Ascending aorta (tissue), 2 donors: ENCODE measurements around the gene BBX. TPM values are rescaled to one million over a fixed set of nuclear protein-coding genes. Genes with fewer than 3 reads are reported as not detected.

Experiments
- DNase-seq, 2 donors: peaks; one replicate each; pipeline ENCODE4 v3.0.0-alpha.2; 2019; ENCODE audit warnings: low spot score in 2 of 2
- H3K27ac ChIP-seq, 2 donors: fragments of 200-600 bp; sonication (generic); one replicate each; pipeline ENCODE4 v1.5.1; 2016 to 2017; ENCODE audit warnings: mild to moderate bottlenecking in 1 of 2
- H3K27me3 ChIP-seq: fragments of 200-600 bp; sonication (generic); one replicate; pipeline ENCODE4 v1.5.1; 2017
- H3K36me3 ChIP-seq, 2 donors: fragments of 200-600 bp; sonication (generic); one replicate each; pipeline ENCODE4 v1.5.1; 2016
- H3K4me1 ChIP-seq, 2 donors: fragments of 200-600 bp; sonication (generic); one replicate each; pipeline ENCODE4 v1.5.1; 2016 to 2017; ENCODE audit warnings: mild to moderate bottlenecking in 1 of 2
- H3K4me3 ChIP-seq, 2 donors: fragments of 200-600 bp; sonication (generic); one replicate each; pipeline ENCODE4 v1.5.1; 2016 to 2017; ENCODE audit warnings: mild to moderate bottlenecking in 1 of 2
- H3K9me3 ChIP-seq, 2 donors: fragments of 200-600 bp; sonication (generic); one replicate each; pipeline ENCODE4 v1.5.1; 2016
- CTCF ChIP-seq, 3 experiments: fragments of 200-600 bp in 2 of 3; fragments of 450-650 bp in 1 of 3; sonication (generic) in 2 of 3; IDR thresholded peaks; one replicate each; pipeline ENCODE4 v1.5.1; 2016 to 2019; ENCODE audit warnings: antibody characterized with exemption in 3 of 3, mild to moderate bottlenecking in 1 of 3, moderate library complexity in 1 of 3
- intact Hi-C: fragments of 100-400 bp; cut with DNase I; formaldehyde crosslinking; loops from one replicate; pipeline ENCODE4 v1.15.1; 2023
- total RNA-seq: library from RNA; depleted of rRNA; stranded (reverse); fragments of >200 nt; gene quantifications from one replicate; pipeline ENCODE4 v1.1.0, GENCODE V29; 2016

The BBX gene
- total RNA-seq, 1 donor from 2014 or later = 18.0 TPM

DNA sequence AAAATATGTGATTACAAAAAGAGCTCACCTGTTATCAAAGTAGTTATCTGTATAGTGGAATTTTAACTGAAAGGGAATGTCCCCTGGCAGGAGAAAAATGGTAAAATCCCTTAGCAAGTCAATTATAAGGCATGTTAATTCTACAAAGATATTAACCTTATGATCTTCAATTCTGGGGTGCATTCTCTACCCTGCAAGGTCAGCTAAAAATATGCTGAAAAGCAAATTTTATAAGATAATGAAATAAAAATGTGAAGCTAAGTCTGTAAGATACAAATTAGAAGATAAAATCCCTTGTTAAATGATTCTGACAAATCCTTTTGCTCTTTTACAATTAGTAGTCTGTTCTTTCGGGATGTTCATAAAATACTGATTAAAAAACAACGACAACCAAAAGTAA, 109.8 kb downstream of the BBX start:
- DNase-seq = no peak
- Histone ChIP-seq H3K9me3 (no peaks in the 10 kb centered on the region), H3K27me3 (no peaks in the 10 kb centered on the region), H3K4me3 (no peak overlapping the region), H3K36me3 (no peaks in the 10 kb centered on the region), H3K27ac (no peak overlapping the region), H3K4me1 (no peaks in the 10 kb centered on the region)
- intact Hi-C loops = no loop called here
- TF ChIP-seq CTCF (IDR thresholded peaks at IDR 0.05) = no peak

DNA sequence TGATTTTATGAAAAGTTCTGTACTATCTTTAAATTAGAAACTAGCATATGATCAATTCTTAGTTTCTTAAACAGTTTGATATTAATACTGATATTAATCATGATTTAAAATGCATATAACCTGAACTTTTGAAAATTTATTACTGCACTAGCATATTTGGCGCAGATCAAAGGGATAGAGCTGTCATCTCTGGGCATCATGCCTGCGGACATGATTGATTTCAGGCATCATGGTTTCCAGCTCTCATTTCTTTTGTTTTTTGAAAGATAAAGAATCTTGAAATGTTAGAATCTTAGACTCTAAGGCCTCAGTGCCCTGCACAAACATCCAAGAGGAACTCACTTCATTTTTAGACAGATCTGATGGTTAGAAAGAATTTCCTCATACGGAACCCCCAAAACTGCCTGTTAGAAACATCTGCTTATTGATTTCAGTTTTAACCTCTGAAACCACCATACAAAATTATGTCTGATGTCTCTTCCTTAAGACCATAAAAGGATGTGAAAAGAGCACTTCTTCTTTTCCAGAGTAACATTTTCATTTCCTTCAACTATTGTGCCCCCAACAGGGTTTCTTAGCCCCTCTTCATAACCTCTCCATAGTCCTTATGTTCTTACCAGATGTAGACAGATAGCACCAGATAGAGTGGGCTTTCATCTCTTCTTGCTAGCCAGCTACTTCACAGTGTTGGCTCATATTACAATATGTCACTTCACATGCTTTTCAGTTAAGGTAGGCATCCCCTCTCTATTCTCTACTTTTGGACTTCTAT, 110.8 kb downstream of the BBX start:
- no peak for TF ChIP-seq CTCF (IDR thresholded peaks at IDR 0.05)
- DNase-seq = no peak
- Histone ChIP-seq H3K4me1 (no peaks in the 10 kb centered on the region), H3K27ac (no peak overlapping the region), H3K27me3 (no peaks in the 10 kb centered on the region), H3K36me3 (no peaks in the 10 kb centered on the region), H3K9me3 (no peaks in the 10 kb centered on the region), H3K4me3 (no peak overlapping the region)
- intact Hi-C loops = no loop called here

DNA sequence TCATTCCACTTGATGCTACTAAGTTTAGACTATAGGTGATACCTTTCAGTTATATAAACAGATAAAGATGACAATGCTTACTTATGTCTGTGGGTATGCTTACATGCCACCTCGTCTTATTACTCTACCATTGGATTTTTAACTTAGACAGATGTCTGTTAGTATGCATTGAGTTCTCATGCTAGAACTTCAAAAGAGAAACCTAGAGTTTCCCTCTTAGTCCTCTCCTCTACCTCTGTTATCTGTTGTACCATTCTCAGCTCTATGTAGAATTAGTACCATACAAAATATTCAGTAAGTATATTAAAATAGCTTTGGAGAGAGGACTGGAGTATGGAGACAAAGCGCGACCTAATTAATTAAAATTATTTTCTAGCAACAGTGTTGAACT, 111.3 kb downstream of the BBX start:
- H3K4me3 ChIP-seq = no peak overlapping the region
- H3K27ac ChIP-seq = no peak overlapping the region
- intact Hi-C loops = no loop called here
- DNase-seq = no peak
- no peak for TF ChIP-seq CTCF (IDR thresholded peaks at IDR 0.05)
- no peaks in the 10 kb centered on the region for H3K9me3 ChIP-seq
- H3K27me3 ChIP-seq = no peaks in the 10 kb centered on the region
- no peaks in the 10 kb centered on the region for H3K4me1 ChIP-seq
- H3K36me3 ChIP-seq = no peaks in the 10 kb centered on the region

DNA sequence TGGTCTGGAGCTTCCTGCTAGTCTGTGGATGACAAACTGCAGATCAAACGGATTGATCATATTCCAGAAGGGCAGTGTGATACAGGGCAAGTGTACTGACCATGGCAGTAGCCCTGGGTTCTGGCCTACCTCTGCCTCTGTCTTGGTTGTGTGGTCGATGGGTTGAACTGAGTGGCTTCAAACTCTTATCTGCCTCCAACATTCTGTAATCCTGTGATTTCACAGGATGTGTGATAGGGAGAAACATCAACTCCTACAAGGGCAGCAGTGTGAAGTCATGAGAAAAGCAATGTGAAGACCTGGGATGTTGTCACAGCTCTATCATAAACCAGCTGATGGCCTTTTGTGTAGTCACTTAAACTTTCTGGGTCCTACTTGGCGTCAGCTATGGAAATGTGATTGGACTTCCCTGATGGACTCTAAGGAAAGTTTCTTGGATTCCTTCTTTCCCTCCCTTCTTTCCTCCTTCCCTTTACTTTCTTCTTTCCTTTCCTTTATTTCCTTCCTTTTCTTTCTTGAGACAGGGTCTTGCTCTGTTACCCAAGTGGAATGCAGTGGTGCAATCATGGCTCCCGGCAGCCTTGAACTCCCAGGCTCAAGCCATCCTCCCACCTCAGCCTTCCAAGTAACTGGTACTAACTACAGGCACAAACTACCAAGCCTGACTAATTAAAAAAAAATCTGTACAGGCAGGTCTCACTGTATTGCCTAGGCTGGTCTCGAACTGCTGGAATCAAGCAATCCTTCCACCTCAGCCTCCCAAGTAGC, 114.8 kb downstream of the BBX start:
- Histone ChIP-seq H3K27ac (no peak overlapping the region), H3K4me1 (no peaks in the 10 kb centered on the region), H3K27me3 (no peaks in the 10 kb centered on the region), H3K9me3 (no peaks in the 10 kb centered on the region), H3K36me3 (no peaks in the 10 kb centered on the region), H3K4me3 (no peak overlapping the region)
- intact Hi-C loops = no loop called here
- DNase-seq = no peak
- TF ChIP-seq CTCF (IDR thresholded peaks at IDR 0.05) = no peak

GRCh38 chr3:107641572-107642307, 119.0 kb downstream of the BBX start:
- intact Hi-C loops = no loop called here
- Histone ChIP-seq H3K9me3 (no peaks in the 10 kb centered on the region), H3K4me3 (no peak overlapping the region), H3K4me1 (no peaks in the 10 kb centered on the region), H3K36me3 (peaks cover 0 to 4% of the 10 kb centered on the region in 2 donors), H3K27ac (no peak overlapping the region), H3K27me3 (no peaks in the 10 kb centered on the region)
- TF ChIP-seq CTCF (IDR thresholded peaks at IDR 0.05) = no peak
- DNase-seq = no peak
